Heart left ventricle (tissue), 13 donors: ENCODE results near the gene ANKRA2.

Experiments used
- POLR2A ChIP-seq, 2 donors: fragments of 450-650 bp; IDR thresholded peaks; one replicate each; pipeline ENCODE4 v1.6.1; 2017; ENCODE audit warnings: antibody characterized with exemption in 2 of 2, mild to moderate bottlenecking in 2 of 2, moderate library complexity in 2 of 2
- TF ChIP-seq, protein P1 (sequence below), 12 donors: fragments of 200-600 bp; sonication (generic) in 4 of 12; IDR thresholded peaks; one replicate each; pipeline versions ENCODE4 v1.5.0 to v1.8.0; 2018 to 2022; ENCODE audit warnings: antibody characterized with exemption in 12 of 12, mild to moderate bottlenecking in 5 of 12
- donor health status: ischemic (EF 13 %, LVEDD 7.1; RV severe dilation, severe dysfunction).
- donor health status: DM: no; HTN: yes; CAD: no.
- donor health status: DM: no; HTN: no; CAD: no.
- donor health status: ischemic (EF 25% LVEDD 6.9; RV normal size, moderate dysfunction).
- donor health status: ischemic (EF 25% LVEDD 5.7; RV mildly dilated, moderate dysfunction).
- donor health status: ischemic (EF 35%, LVEDD 5.7; RV mildly dilated, moderate dysfunction).
- donor health status: nonischemic (EF 11% LVEDD 7.7; RV severe dilation, severe dysfunction).
- donor health status: DM: yes; HTN: yes; CAD: no.
- donor health status: PGD.
- donor health status: ischemic (EF 29% LVEDD 5.4; RV normal size, mild dysfunction).
- donor health status: nonischemic (EF 23%, LVEDD 6.1; RV moderate dilation, normal function).

DNA sequence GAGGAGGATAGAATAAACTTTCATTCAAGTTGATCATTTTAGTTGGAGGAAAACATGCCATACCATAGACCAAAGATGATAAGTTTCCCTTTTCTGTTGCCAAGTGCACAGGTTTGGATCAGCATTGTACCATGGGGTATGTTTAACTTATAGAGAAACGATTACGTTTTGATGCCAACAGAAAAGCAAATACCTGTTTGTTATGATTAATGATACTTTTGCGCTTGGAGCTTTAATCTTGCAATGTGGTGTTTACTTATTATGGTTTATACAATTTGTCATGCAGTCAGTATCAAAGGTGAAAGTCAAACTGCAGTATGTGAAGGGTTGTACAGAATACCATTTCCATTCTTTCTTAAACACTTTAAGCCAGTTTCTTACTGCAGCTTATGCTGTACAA, 47.4 kb upstream of the ANKRA2 start:
- TF ChIP-seq, protein P1, sequence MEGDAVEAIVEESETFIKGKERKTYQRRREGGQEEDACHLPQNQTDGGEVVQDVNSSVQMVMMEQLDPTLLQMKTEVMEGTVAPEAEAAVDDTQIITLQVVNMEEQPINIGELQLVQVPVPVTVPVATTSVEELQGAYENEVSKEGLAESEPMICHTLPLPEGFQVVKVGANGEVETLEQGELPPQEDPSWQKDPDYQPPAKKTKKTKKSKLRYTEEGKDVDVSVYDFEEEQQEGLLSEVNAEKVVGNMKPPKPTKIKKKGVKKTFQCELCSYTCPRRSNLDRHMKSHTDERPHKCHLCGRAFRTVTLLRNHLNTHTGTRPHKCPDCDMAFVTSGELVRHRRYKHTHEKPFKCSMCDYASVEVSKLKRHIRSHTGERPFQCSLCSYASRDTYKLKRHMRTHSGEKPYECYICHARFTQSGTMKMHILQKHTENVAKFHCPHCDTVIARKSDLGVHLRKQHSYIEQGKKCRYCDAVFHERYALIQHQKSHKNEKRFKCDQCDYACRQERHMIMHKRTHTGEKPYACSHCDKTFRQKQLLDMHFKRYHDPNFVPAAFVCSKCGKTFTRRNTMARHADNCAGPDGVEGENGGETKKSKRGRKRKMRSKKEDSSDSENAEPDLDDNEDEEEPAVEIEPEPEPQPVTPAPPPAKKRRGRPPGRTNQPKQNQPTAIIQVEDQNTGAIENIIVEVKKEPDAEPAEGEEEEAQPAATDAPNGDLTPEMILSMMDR (IDR thresholded peaks at IDR 0.05), result no peak
- no peak for TF ChIP-seq POLR2A (IDR thresholded peaks at IDR 0.05)
